Measurements from ENCODE around the gene WDR36.
"Not testable (repeated sequence)": the region's sequence is repeated elsewhere in the genome, so short reads cannot be mapped to it uniquely, and the experiment has no call there.

WDR36 gene

GRCh38 chr5:111133436-111133751 is 41.2 kb downstream of the WDR36 start:
- H3K27me3 ChIP-seq (ENCODE audit: control insufficient read depth in 2 of 2, insufficient read depth in 2 of 2, low read length in 2 of 2): no peaks in the 10 kb centered on the region
- H3K9ac ChIP-seq (ENCODE audit: low read depth in 1 of 2, low read length in 2 of 2): no peak overlapping the region
- H3K4me1 ChIP-seq (ENCODE audit: control insufficient read depth in 2 of 2, insufficient read depth in 2 of 2, low read length in 2 of 2): no peaks in the 10 kb centered on the region
- no peak overlapping the region for H3K27ac ChIP-seq (ENCODE audit: low read depth in 2 of 2, low read length in 2 of 2)
- H3K9me3 ChIP-seq (ENCODE audit: control insufficient read depth in 2 of 2, low read length in 2 of 2): no peaks in the 10 kb centered on the region
- H3K4me3 ChIP-seq (ENCODE audit: low read length in 2 of 2): no peak overlapping the region
- no peaks in the 10 kb centered on the region for H3K36me3 ChIP-seq (ENCODE audit: control insufficient read depth in 2 of 2, insufficient read depth in 2 of 2, low read length in 2 of 2)

- Histone ChIP-seq H3K36me3 (ENCODE audit: control insufficient read depth in 2 of 2, insufficient read depth in 2 of 2, low read length in 2 of 2) (no peaks in the 10 kb centered on the region), H3K27me3 (ENCODE audit: control insufficient read depth in 2 of 2, insufficient read depth in 2 of 2, low read length in 2 of 2) (no peaks in the 10 kb centered on the region), H3K9ac (ENCODE audit: low read depth in 1 of 2, low read length in 2 of 2) (no peak overlapping the region), H3K9me3 (ENCODE audit: control insufficient read depth in 2 of 2, low read length in 2 of 2) (no peaks in the 10 kb centered on the region), H3K27ac (ENCODE audit: low read depth in 2 of 2, low read length in 2 of 2) (no peak overlapping the region), H3K4me1 (ENCODE audit: control insufficient read depth in 2 of 2, insufficient read depth in 2 of 2, low read length in 2 of 2) (no peaks in the 10 kb centered on the region), H3K4me3 (ENCODE audit: low read length in 2 of 2) (no peak overlapping the region)
Observed at GRCh38 chr5:111134087-111134486, 41.9 kb downstream of the WDR36 start.

GRCh38 chr5:111134864-111135263 is 42.7 kb downstream of the WDR36 start:
- Histone ChIP-seq H3K27me3 (ENCODE audit: control insufficient read depth in 2 of 2, insufficient read depth in 2 of 2, low read length in 2 of 2) (no peaks in the 10 kb centered on the region), H3K4me1 (ENCODE audit: control insufficient read depth in 2 of 2, insufficient read depth in 2 of 2, low read length in 2 of 2) (no peaks in the 10 kb centered on the region), H3K9ac (ENCODE audit: low read depth in 1 of 2, low read length in 2 of 2) (no peak overlapping the region), H3K4me3 (ENCODE audit: low read length in 2 of 2) (no peak overlapping the region), H3K9me3 (ENCODE audit: control insufficient read depth in 2 of 2, low read length in 2 of 2) (no peaks in the 10 kb centered on the region), H3K27ac (ENCODE audit: low read depth in 2 of 2, low read length in 2 of 2) (no peak overlapping the region), H3K36me3 (ENCODE audit: control insufficient read depth in 2 of 2, insufficient read depth in 2 of 2, low read length in 2 of 2) (no peaks in the 10 kb centered on the region)

- H3K4me1 ChIP-seq (ENCODE audit: control insufficient read depth in 2 of 2, insufficient read depth in 2 of 2, low read length in 2 of 2): no peaks in the 10 kb centered on the region
- H3K9me3 ChIP-seq (ENCODE audit: control insufficient read depth in 2 of 2, low read length in 2 of 2): no peaks in the 10 kb centered on the region
- no peak overlapping the region for H3K27ac ChIP-seq (ENCODE audit: low read depth in 2 of 2, low read length in 2 of 2)
- H3K9ac ChIP-seq (ENCODE audit: low read depth in 1 of 2, low read length in 2 of 2): no peak overlapping the region
- no peaks in the 10 kb centered on the region for H3K36me3 ChIP-seq (ENCODE audit: control insufficient read depth in 2 of 2, insufficient read depth in 2 of 2, low read length in 2 of 2)
- H3K27me3 ChIP-seq (ENCODE audit: control insufficient read depth in 2 of 2, insufficient read depth in 2 of 2, low read length in 2 of 2): no peaks in the 10 kb centered on the region
- H3K4me3 ChIP-seq (ENCODE audit: low read length in 2 of 2): no peak overlapping the region
Observed at GRCh38 chr5:111135363-111135762, 43.2 kb downstream of the WDR36 start.

GRCh38 chr5:111135946-111136345 is 43.8 kb downstream of the WDR36 start:
- Histone ChIP-seq H3K9me3 (ENCODE audit: control insufficient read depth in 2 of 2, low read length in 2 of 2) (no peaks in the 10 kb centered on the region), H3K27me3 (ENCODE audit: control insufficient read depth in 2 of 2, insufficient read depth in 2 of 2, low read length in 2 of 2) (no peaks in the 10 kb centered on the region), H3K27ac (ENCODE audit: low read depth in 2 of 2, low read length in 2 of 2) (no peak overlapping the region), H3K36me3 (ENCODE audit: control insufficient read depth in 2 of 2, insufficient read depth in 2 of 2, low read length in 2 of 2) (no peaks in the 10 kb centered on the region), H3K9ac (ENCODE audit: low read depth in 1 of 2, low read length in 2 of 2) (no peak overlapping the region), H3K4me1 (ENCODE audit: control insufficient read depth in 2 of 2, insufficient read depth in 2 of 2, low read length in 2 of 2) (no peaks in the 10 kb centered on the region), H3K4me3 (ENCODE audit: low read length in 2 of 2) (no peak overlapping the region)

GRCh38 chr5:111138096-111138495 is 45.9 kb downstream of the WDR36 start:
- Histone ChIP-seq H3K27ac (ENCODE audit: low read depth in 2 of 2, low read length in 2 of 2) (no peak overlapping the region), H3K36me3 (ENCODE audit: control insufficient read depth in 2 of 2, insufficient read depth in 2 of 2, low read length in 2 of 2) (no peaks in the 10 kb centered on the region), H3K9ac (ENCODE audit: low read depth in 1 of 2, low read length in 2 of 2) (no peak overlapping the region), H3K27me3 (ENCODE audit: control insufficient read depth in 2 of 2, insufficient read depth in 2 of 2, low read length in 2 of 2) (no peaks in the 10 kb centered on the region), H3K4me3 (ENCODE audit: low read length in 2 of 2) (no peak overlapping the region), H3K4me1 (ENCODE audit: control insufficient read depth in 2 of 2, insufficient read depth in 2 of 2, low read length in 2 of 2) (no peaks in the 10 kb centered on the region), H3K9me3 (ENCODE audit: control insufficient read depth in 2 of 2, low read length in 2 of 2) (no peaks in the 10 kb centered on the region)

- not testable (repeated sequence) for H3K9me3 ChIP-seq (ENCODE audit: control insufficient read depth in 2 of 2, low read length in 2 of 2); H3K36me3 ChIP-seq (ENCODE audit: control insufficient read depth in 2 of 2, insufficient read depth in 2 of 2, low read length in 2 of 2); H3K27me3 ChIP-seq (ENCODE audit: control insufficient read depth in 2 of 2, insufficient read depth in 2 of 2, low read length in 2 of 2); H3K27ac ChIP-seq (ENCODE audit: low read depth in 2 of 2, low read length in 2 of 2); H3K4me1 ChIP-seq (ENCODE audit: control insufficient read depth in 2 of 2, insufficient read depth in 2 of 2, low read length in 2 of 2); H3K9ac ChIP-seq (ENCODE audit: low read depth in 1 of 2, low read length in 2 of 2); H3K4me3 ChIP-seq (ENCODE audit: low read length in 2 of 2)
Observed at GRCh38 chr5:111141471-111141870, 49.3 kb downstream of the WDR36 start.

GRCh38 chr5:111142932-111143331 is 50.8 kb downstream of the WDR36 start:
- no peaks in the 10 kb centered on the region for H3K9me3 ChIP-seq (ENCODE audit: control insufficient read depth in 2 of 2, low read length in 2 of 2)
- no peaks in the 10 kb centered on the region for H3K27me3 ChIP-seq (ENCODE audit: control insufficient read depth in 2 of 2, insufficient read depth in 2 of 2, low read length in 2 of 2)
- no peak overlapping the region for H3K9ac ChIP-seq (ENCODE audit: low read depth in 1 of 2, low read length in 2 of 2)
- H3K4me1 ChIP-seq (ENCODE audit: control insufficient read depth in 2 of 2, insufficient read depth in 2 of 2, low read length in 2 of 2): no peaks in the 10 kb centered on the region
- H3K36me3 ChIP-seq (ENCODE audit: control insufficient read depth in 2 of 2, insufficient read depth in 2 of 2, low read length in 2 of 2): no peaks in the 10 kb centered on the region
- H3K27ac ChIP-seq (ENCODE audit: low read depth in 2 of 2, low read length in 2 of 2): no peak overlapping the region
- H3K4me3 ChIP-seq (ENCODE audit: low read length in 2 of 2): no peak overlapping the region

- no peaks in the 10 kb centered on the region for H3K27me3 ChIP-seq (ENCODE audit: control insufficient read depth in 2 of 2, insufficient read depth in 2 of 2, low read length in 2 of 2)
- no peak overlapping the region for H3K4me3 ChIP-seq (ENCODE audit: low read length in 2 of 2)
- no peaks in the 10 kb centered on the region for H3K4me1 ChIP-seq (ENCODE audit: control insufficient read depth in 2 of 2, insufficient read depth in 2 of 2, low read length in 2 of 2)
- H3K9ac ChIP-seq (ENCODE audit: low read depth in 1 of 2, low read length in 2 of 2): no peak overlapping the region
- no peaks in the 10 kb centered on the region for H3K36me3 ChIP-seq (ENCODE audit: control insufficient read depth in 2 of 2, insufficient read depth in 2 of 2, low read length in 2 of 2)
- H3K27ac ChIP-seq (ENCODE audit: low read depth in 2 of 2, low read length in 2 of 2): no peak overlapping the region
- no peaks in the 10 kb centered on the region for H3K9me3 ChIP-seq (ENCODE audit: control insufficient read depth in 2 of 2, low read length in 2 of 2)
Observed at GRCh38 chr5:111143910-111144309, 51.8 kb downstream of the WDR36 start.

- Histone ChIP-seq H3K4me1 (ENCODE audit: control insufficient read depth in 2 of 2, insufficient read depth in 2 of 2, low read length in 2 of 2) (no peaks in the 10 kb centered on the region), H3K4me3 (ENCODE audit: low read length in 2 of 2) (no peak overlapping the region), H3K36me3 (ENCODE audit: control insufficient read depth in 2 of 2, insufficient read depth in 2 of 2, low read length in 2 of 2) (no peaks in the 10 kb centered on the region), H3K9ac (ENCODE audit: low read depth in 1 of 2, low read length in 2 of 2) (no peak overlapping the region), H3K27ac (ENCODE audit: low read depth in 2 of 2, low read length in 2 of 2) (no peak overlapping the region), H3K9me3 (ENCODE audit: control insufficient read depth in 2 of 2, low read length in 2 of 2) (no peaks in the 10 kb centered on the region), H3K27me3 (ENCODE audit: control insufficient read depth in 2 of 2, insufficient read depth in 2 of 2, low read length in 2 of 2) (no peaks in the 10 kb centered on the region)
Observed at GRCh38 chr5:111144352-111144930, 52.3 kb downstream of the WDR36 start.

GRCh38 chr5:111146053-111146452 is 53.9 kb downstream of the WDR36 start:
- H3K4me1 ChIP-seq (ENCODE audit: control insufficient read depth in 2 of 2, insufficient read depth in 2 of 2, low read length in 2 of 2): no peaks in the 10 kb centered on the region
- no peaks in the 10 kb centered on the region for H3K36me3 ChIP-seq (ENCODE audit: control insufficient read depth in 2 of 2, insufficient read depth in 2 of 2, low read length in 2 of 2)

More at GRCh38 chr5:111146053-111146452, 53.9 kb downstream of the WDR36 start:
- no peak overlapping the region for H3K9ac ChIP-seq (ENCODE audit: low read depth in 1 of 2, low read length in 2 of 2)
- H3K4me3 ChIP-seq (ENCODE audit: low read length in 2 of 2): no peak overlapping the region
- H3K27me3 ChIP-seq (ENCODE audit: control insufficient read depth in 2 of 2, insufficient read depth in 2 of 2, low read length in 2 of 2): no peaks in the 10 kb centered on the region
- H3K27ac ChIP-seq (ENCODE audit: low read depth in 2 of 2, low read length in 2 of 2): no peak overlapping the region
- H3K9me3 ChIP-seq (ENCODE audit: control insufficient read depth in 2 of 2, low read length in 2 of 2): no peaks in the 10 kb centered on the region

Data from mucosa of rectum (tissue), 2 donors.